WTC11 (cell line): ENCODE data around the gene SSBP2. TPM values are rescaled to one million over a fixed set of nuclear protein-coding genes. Genes with fewer than 3 reads are reported as not detected.

Source experiments
- ATAC-seq: fragments of 200-7000 bp; cut with Tn5 transposase; 2 replicates; pipeline ENCODE4 v1.10.0; 2021; ENCODE audit warnings: mild to moderate bottlenecking, moderate library complexity
- CTCF ChIA-PET: fragments of 300-600 bp; sonication (Branson Sonifier 250); formaldehyde crosslinking; loops from one replicate; lab custom pipeline; 2021; ENCODE audit warnings: antibody characterized with exemption; lab: Charles Lee
- POLR2A ChIA-PET: fragments of 350-600 bp; sonication (Branson Sonifier 250); formaldehyde crosslinking; loops from one replicate; lab custom pipeline; 2021; ENCODE audit warnings: antibody characterized with exemption; lab: Charles Lee
- DNase-seq: peaks from one replicate; pipeline ENCODE4 v3.0.0; 2021; ENCODE audit warnings: low spot score
- H3K27ac Mint-ChIP-seq: 2 replicates; pipeline ENCODE4 v1.8.0; 2021; ENCODE audit warnings: mixed read lengths
- H3K27me3 Mint-ChIP-seq: 2 replicates; pipeline ENCODE4 v1.8.0; 2021; ENCODE audit warnings: low read depth, mild to moderate bottlenecking, moderate library complexity, mixed read lengths
- H3K36me3 Mint-ChIP-seq: 2 replicates; pipeline ENCODE4 v1.8.0; 2021; ENCODE audit warnings: mixed read lengths
- H3K4me1 Mint-ChIP-seq: 2 replicates; pipeline ENCODE4 v1.8.0; 2022; ENCODE audit warnings: mixed read lengths
- H3K4me3 Mint-ChIP-seq: 2 replicates; pipeline ENCODE4 v1.8.0; 2021; ENCODE audit warnings: mild to moderate bottlenecking, moderate library complexity, mixed read lengths
- H3K9me3 Mint-ChIP-seq: 2 replicates; pipeline ENCODE4 v1.8.0; 2021; ENCODE audit warnings: mixed read lengths
- AR ChIP-seq: fragments of 250-450 bp; sonication (Bioruptor Pico); IDR thresholded peaks from 2 replicates; pipeline ENCODE4 v1.9.0; 2021; ENCODE audit warnings: mild to moderate bottlenecking
- ATF3 ChIP-seq: sonication (generic); formaldehyde crosslinking; conservative IDR thresholded peaks from 2 replicates; pipeline ENCODE4 v1.8.1; 2022; ENCODE audit warnings: mild to moderate bottlenecking, missing genetic modification reagents
- CBFB ChIP-seq: sonication (generic); formaldehyde crosslinking; IDR thresholded peaks from 2 replicates; pipeline ENCODE4 v1.8.1; 2022; ENCODE audit warnings: mild to moderate bottlenecking, low read depth, missing genetic modification reagents
- CDX4 ChIP-seq: fragments of 250-450 bp; sonication (Bioruptor Pico); IDR thresholded peaks from 2 replicates; pipeline ENCODE4 v1.9.0; 2021; ENCODE audit warnings: moderate library complexity, mild to moderate bottlenecking, inconsistent platforms, borderline replicate concordance
- CTCF ChIP-seq: fragments of 200-600 bp; IDR thresholded peaks from 2 replicates; pipeline ENCODE4 v1.8.0; 2022; ENCODE audit warnings: antibody characterized with exemption
- ESRRA ChIP-seq: sonication (generic); formaldehyde crosslinking; IDR thresholded peaks from 2 replicates; pipeline ENCODE4 v1.8.1; 2022; ENCODE audit warnings: mild to moderate bottlenecking, missing genetic modification reagents, borderline replicate concordance
- FOXP4 ChIP-seq: sonication (generic); formaldehyde crosslinking; IDR thresholded peaks from 2 replicates; pipeline ENCODE4 v1.8.0; 2022; ENCODE audit warnings: mild to moderate bottlenecking, missing genetic modification reagents
- JAZF1 ChIP-seq: fragments of 250-450 bp; sonication (Bioruptor Pico); IDR thresholded peaks from 2 replicates; pipeline ENCODE4 v1.9.0; 2021; ENCODE audit warnings: moderate library complexity, mild to moderate bottlenecking, inconsistent platforms
- KAT7 ChIP-seq: sonication (generic); formaldehyde crosslinking; IDR thresholded peaks from 2 replicates; pipeline ENCODE4 v1.8.1; 2023; ENCODE audit warnings: missing genetic modification reagents, mild to moderate bottlenecking, borderline replicate concordance
- MXD4 ChIP-seq: fragments of 250-450 bp; sonication (Bioruptor Pico); IDR thresholded peaks from 2 replicates; pipeline ENCODE4 v1.8.0; 2021; ENCODE audit warnings: mild to moderate bottlenecking, moderate library complexity, borderline replicate concordance
- MYBL2 ChIP-seq: sonication (generic); formaldehyde crosslinking; IDR thresholded peaks from 2 replicates; pipeline ENCODE4 v1.8.1; 2023; ENCODE audit warnings: mild to moderate bottlenecking, moderate library complexity, missing genetic modification reagents
- NFATC4 ChIP-seq: fragments of 250-450 bp; sonication (Bioruptor Pico); IDR thresholded peaks from 2 replicates; pipeline ENCODE4 v1.9.0; 2021; ENCODE audit warnings: mild to moderate bottlenecking
- NFE2L1 ChIP-seq: sonication (generic); formaldehyde crosslinking; IDR thresholded peaks from 2 replicates; pipeline ENCODE4 v1.8.1; 2023; ENCODE audit warnings: missing genetic modification reagents
- SP1 ChIP-seq: sonication (generic); formaldehyde crosslinking; conservative IDR thresholded peaks from 2 replicates; pipeline ENCODE4 v1.8.1; 2022; ENCODE audit warnings: missing genetic modification reagents
- ZNF317 ChIP-seq: sonication (generic); formaldehyde crosslinking; IDR thresholded peaks from 2 replicates; pipeline ENCODE4 v1.8.1; 2023; ENCODE audit warnings: low read depth, mild to moderate bottlenecking, moderate library complexity, missing genetic modification reagents, borderline replicate concordance
- ZNF425 ChIP-seq: fragments of 250-450 bp; sonication (Bioruptor Pico); conservative IDR thresholded peaks from 2 replicates; pipeline ENCODE4 v1.9.0; 2021; ENCODE audit warnings: mild to moderate bottlenecking
- total RNA-seq: library from RNA; stranded (reverse); gene quantifications from 3 replicates; pipeline ENCODE4 v1.2.3, GENCODE V29; 2021
- TF ChIP-seq, protein P1 (sequence below): sonication (generic); formaldehyde crosslinking; IDR thresholded peaks from 2 replicates; pipeline ENCODE4 v1.8.1; 2023; ENCODE audit warnings: mild to moderate bottlenecking, missing genetic modification reagents
- TF ChIP-seq, protein P2 (sequence below): fragments of 250-450 bp; sonication (Bioruptor Pico); IDR thresholded peaks from 2 replicates; pipeline ENCODE4 v2.1.2; 2022; ENCODE audit warnings: mild to moderate bottlenecking, moderate library complexity

SSBP2 gene
- total RNA-seq, 1 experiment from 2014 or later, result 24.9 TPM

DNA sequence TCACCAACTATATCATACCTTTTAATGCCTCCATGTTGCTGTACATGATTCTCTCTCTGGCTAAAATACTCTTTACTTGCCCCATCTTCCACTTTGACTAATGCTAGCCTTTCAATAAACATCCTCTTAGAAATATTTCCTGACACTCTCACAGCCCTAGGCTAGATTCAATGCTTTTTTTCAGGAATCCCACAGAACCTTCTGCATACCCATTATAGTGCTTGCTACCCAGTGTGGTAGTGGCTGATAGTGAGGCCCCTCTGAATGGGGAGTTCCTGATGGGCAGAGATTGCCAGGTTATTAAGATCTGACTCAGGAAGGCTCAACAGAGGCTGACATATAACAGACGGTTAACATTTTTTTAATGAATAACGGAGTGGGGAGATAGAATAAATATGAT is 11.6 kb downstream of the SSBP2 start (continued):
- no peak for TF ChIP-seq ZNF425 (CRISPR knock-in tag)

DNA sequence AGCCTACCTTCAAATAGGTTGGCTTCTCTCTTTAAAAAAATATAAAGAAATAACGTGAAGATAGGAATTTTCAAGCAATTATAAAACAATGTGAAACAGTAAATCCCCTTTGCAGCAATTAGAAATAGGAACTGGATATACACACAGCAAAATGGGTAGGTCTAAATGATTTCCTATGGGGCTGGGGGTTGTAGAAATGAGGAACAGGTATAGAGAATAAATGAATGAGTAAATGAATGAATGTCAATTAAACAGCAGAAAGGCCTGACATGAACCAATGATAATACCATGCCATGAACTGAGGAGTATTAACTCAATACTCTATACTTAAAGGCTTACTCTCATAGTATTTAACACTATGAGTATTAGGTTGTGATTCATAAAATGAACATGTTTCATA is 21.6 kb downstream of the SSBP2 start:
- TF ChIP-seq MXD4 (CRISPR knock-in tag) (no peak), CDX4 (CRISPR knock-in tag) (no peak), JAZF1 (CRISPR knock-in tag) (no peak), MYBL2 (no peak), ATF3 (CRISPR knock-in tag) (no peak), KAT7 (CRISPR knock-in tag) (no peak)
- TF ChIP-seq, all 79 proteins: peak for 0
- DNase-seq, result no peak
- Mint-ChIP-seq H3K4me3 (no peak overlapping the region), H3K36me3 (no peaks in the 10 kb centered on the region), H3K4me1 (peaks cover 8% of the 10 kb centered on the region; the same call in 1 of the 2 replicates), H3K27me3 (no peaks in the 10 kb centered on the region), H3K9me3 (no peaks in the 10 kb centered on the region), H3K27ac (no peak overlapping the region)
- CTCF ChIA-PET, result no interaction called here
- ATAC-seq, result no peak
- POLR2A ChIA-PET, result no interaction called here

GRCh38 chr5:81728301-81728700 is 22.6 kb downstream of the SSBP2 start:
- Mint-ChIP-seq H3K27ac (no peak overlapping the region), H3K4me1 (peaks cover 14% of the 10 kb centered on the region), H3K27me3 (no peaks in the 10 kb centered on the region), H3K36me3 (no peaks in the 10 kb centered on the region), H3K4me3 (no peak overlapping the region), H3K9me3 (no peaks in the 10 kb centered on the region)
- ATAC-seq, result no peak
- DNase-seq, result no peak
- POLR2A ChIA-PET, result no interaction called here
- CTCF ChIA-PET, result no interaction called here
- no peak for TF ChIP-seq SP1 (CRISPR knock-in tag)
- no peak for TF ChIP-seq NFE2L1 (CRISPR knock-in tag)
- no peak for TF ChIP-seq FOXP4 (CRISPR knock-in tag)
- no peak for TF ChIP-seq ESRRA (CRISPR knock-in tag)
- TF ChIP-seq, protein P1, sequence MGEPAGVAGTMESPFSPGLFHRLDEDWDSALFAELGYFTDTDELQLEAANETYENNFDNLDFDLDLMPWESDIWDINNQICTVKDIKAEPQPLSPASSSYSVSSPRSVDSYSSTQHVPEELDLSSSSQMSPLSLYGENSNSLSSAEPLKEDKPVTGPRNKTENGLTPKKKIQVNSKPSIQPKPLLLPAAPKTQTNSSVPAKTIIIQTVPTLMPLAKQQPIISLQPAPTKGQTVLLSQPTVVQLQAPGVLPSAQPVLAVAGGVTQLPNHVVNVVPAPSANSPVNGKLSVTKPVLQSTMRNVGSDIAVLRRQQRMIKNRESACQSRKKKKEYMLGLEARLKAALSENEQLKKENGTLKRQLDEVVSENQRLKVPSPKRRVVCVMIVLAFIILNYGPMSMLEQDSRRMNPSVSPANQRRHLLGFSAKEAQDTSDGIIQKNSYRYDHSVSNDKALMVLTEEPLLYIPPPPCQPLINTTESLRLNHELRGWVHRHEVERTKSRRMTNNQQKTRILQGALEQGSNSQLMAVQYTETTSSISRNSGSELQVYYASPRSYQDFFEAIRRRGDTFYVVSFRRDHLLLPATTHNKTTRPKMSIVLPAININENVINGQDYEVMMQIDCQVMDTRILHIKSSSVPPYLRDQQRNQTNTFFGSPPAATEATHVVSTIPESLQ, result no peak
- no peak for TF ChIP-seq AR (CRISPR knock-in tag)
- no peak for TF ChIP-seq NFATC4
- no peak for TF ChIP-seq ZNF317 (CRISPR knock-in tag)
- TF ChIP-seq, protein P2, sequence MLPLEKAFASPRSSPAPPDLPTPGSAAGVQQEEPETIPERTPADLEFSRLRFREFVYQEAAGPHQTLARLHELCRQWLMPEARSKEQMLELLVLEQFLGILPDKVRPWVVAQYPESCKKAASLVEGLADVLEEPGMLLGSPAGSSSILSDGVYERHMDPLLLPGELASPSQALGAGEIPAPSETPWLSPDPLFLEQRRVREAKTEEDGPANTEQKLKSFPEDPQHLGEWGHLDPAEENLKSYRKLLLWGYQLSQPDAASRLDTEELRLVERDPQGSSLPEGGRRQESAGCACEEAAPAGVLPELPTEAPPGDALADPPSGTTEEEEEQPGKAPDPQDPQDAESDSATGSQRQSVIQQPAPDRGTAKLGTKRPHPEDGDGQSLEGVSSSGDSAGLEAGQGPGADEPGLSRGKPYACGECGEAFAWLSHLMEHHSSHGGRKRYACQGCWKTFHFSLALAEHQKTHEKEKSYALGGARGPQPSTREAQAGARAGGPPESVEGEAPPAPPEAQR (CRISPR knock-in tag), result no peak
- TF ChIP-seq CTCF, result no peak
- TF ChIP-seq CBFB (CRISPR knock-in tag), result no peak
